BJ (cell line): ENCODE measurements around the gene HAP1. TPM values are rescaled to one million over a fixed set of nuclear protein-coding genes. Genes with fewer than 3 reads are reported as not detected.

Experiments
- CTCF ChIA-PET: fragments of 350-600 bp; formaldehyde crosslinking; extraction: SDS; loops from one replicate; lab custom pipeline; 2021; ENCODE audit warnings: antibody characterized with exemption, inconsistent platforms; lab: Yijun Ruan, JAX
- POLR2A ChIA-PET: fragments of 300-600 bp; sonication (Branson Sonifier 250); formaldehyde crosslinking; extraction: SDS; loops from one replicate; lab custom pipeline; 2021; ENCODE audit warnings: antibody characterized with exemption; lab: Charles Lee
- DNase-seq: peaks from one replicate; pipeline ENCODE4 v3.0.0-alpha.2; 2011; ENCODE audit warnings: low read depth
- H3K27me3 ChIP-seq: 2 replicates; pipeline ENCODE4 v1.6.0; 2011; ENCODE audit warnings: low read length; ENCODE audit not compliant: control insufficient read depth, insufficient read depth
- H3K36me3 ChIP-seq: 2 replicates; pipeline ENCODE4 v1.5.1; 2011; ENCODE audit warnings: low read length; ENCODE audit not compliant: control insufficient read depth, insufficient read depth
- H3K4me3 ChIP-seq: 2 replicates; pipeline ENCODE4 v1.5.1; 2011; ENCODE audit warnings: low read depth, mild to moderate bottlenecking, control low read depth, low read length
- polyA plus RNA-seq: library from polyadenylated mRNA; depleted of rRNA; stranded (reverse); fragments of >200 nt; gene quantifications from 2 replicates; pipeline ENCODE4 v1.2.3, GENCODE V29; 2011
- TF ChIP-seq, protein P1 (sequence below): IDR thresholded peaks from 2 replicates; pipeline ENCODE4 v1.5.1; 2011; ENCODE audit warnings: low read depth, mild to moderate bottlenecking, control low read depth, inconsistent platforms, low read length, moderate library complexity; ENCODE audit not compliant: insufficient read depth

The HAP1 gene
- polyA plus RNA-seq, 1 experiment = 0.10 TPM

DNA sequence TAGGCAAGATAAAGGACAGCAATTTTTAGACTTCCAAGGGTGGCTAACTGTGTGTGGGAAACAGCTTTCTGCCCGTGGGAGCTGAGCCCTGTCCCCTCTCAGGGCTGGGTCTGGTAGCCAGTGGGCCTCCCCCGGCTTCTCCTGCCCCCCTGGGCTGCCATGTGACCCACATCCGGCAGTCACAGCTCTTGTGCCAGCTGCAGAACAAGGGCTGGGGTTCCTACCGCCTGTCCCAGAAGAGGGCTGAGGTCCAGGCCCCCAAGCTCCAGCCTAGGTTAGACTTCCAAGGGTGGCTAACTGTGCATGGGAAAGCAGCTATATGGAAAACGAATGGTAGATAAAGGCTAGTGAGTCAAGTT, 16.2 kb downstream of the HAP1 start:
- 0 out of 2 replicates have a peak, but pooled peaks cover 2% of the 10 kb centered on the region for H3K27me3 ChIP-seq
- no peak for DNase-seq
- H3K36me3 ChIP-seq = no peaks in the 10 kb centered on the region
- CTCF ChIA-PET = interaction anchor here (1.0 to 2.4 kb wide), 7 partner anchors 11 to 241 kb away, joined by 3 to 13 read pairs (median 4); no protein-coding TSS in a partner anchor
- POLR2A ChIA-PET = interaction anchor here (0.6 kb wide), 1 partner anchor 30 kb away, joined by 3 read pairs; no protein-coding TSS in a partner anchor
- TF ChIP-seq, protein P1, sequence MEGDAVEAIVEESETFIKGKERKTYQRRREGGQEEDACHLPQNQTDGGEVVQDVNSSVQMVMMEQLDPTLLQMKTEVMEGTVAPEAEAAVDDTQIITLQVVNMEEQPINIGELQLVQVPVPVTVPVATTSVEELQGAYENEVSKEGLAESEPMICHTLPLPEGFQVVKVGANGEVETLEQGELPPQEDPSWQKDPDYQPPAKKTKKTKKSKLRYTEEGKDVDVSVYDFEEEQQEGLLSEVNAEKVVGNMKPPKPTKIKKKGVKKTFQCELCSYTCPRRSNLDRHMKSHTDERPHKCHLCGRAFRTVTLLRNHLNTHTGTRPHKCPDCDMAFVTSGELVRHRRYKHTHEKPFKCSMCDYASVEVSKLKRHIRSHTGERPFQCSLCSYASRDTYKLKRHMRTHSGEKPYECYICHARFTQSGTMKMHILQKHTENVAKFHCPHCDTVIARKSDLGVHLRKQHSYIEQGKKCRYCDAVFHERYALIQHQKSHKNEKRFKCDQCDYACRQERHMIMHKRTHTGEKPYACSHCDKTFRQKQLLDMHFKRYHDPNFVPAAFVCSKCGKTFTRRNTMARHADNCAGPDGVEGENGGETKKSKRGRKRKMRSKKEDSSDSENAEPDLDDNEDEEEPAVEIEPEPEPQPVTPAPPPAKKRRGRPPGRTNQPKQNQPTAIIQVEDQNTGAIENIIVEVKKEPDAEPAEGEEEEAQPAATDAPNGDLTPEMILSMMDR = no peak
- H3K4me3 ChIP-seq = no peak overlapping the region

GRCh38 chr17:41717408-41718286, 16.8 kb downstream of the HAP1 start:
- TF ChIP-seq, protein P1 = no peak
- Histone ChIP-seq H3K27me3 (0 out of 2 replicates have a peak, but pooled peaks cover 3% of the 10 kb centered on the region), H3K36me3 (no peaks in the 10 kb centered on the region), H3K4me3 (no peak overlapping the region)
- CTCF ChIA-PET = interaction anchor here (1.0 to 2.4 kb wide), 7 partner anchors 10 to 242 kb away, joined by 3 to 13 read pairs (median 4); no protein-coding TSS in a partner anchor
- POLR2A ChIA-PET = interaction anchor here (0.6 kb wide), 1 partner anchor 29 kb away, joined by 3 read pairs; no protein-coding TSS in a partner anchor
- DNase-seq = no peak

DNA sequence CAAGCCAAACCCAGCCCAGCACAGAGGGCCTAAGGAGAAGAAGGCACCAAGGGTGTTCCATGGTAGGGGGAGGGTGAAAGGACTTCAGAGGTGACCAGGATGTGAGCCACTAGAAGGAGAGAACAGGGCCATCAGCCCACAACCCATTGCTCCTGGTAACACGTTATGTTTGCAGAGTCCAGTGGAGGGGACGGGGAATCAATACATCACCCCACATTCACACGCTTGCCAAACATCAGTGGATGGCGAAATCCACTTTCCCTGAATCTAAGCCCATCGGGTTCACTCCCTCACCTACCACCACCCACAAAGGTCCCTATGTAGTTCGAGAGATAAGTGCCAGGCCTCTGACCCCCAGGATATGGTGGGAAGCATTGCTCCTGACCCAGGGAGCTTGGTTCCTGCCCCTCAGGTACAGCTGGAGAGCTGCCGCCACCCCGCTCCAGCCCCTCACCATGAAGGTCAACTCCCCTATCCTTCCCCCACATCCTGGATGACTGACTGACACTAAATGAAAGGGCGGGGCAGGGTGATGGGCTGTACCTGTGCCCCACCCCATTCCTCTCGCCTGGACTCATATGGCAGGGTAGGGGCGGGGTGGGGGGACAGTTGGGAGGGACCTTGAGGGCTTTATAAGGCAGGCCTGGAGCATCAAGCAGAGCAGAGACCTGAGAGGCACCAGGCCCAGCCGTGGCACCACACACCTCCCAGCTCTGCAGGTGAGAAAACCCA, 22.6 kb downstream of the HAP1 start, which contains the start of gene GAST:
Gene GAST, plus strand, starts transcription at position 663 of the 732 bp plus-strand sequence. CDS start 3,106 bp downstream, outside the sequence.
- TF ChIP-seq, protein P1 = no peak
- H3K36me3 ChIP-seq = no peaks in the 10 kb centered on the region
- POLR2A ChIA-PET = no interaction called here
- peaks cover 8% of the 10 kb centered on the region; the same call in 1 of the 2 replicates for H3K27me3 ChIP-seq
- CTCF ChIA-PET = interaction anchor here (1.2 kb wide), 1 partner anchor 14 kb away, joined by 3 read pairs; no protein-coding TSS in a partner anchor
- no peak for DNase-seq
- no peak within 1 kb of the TSS for H3K4me3 ChIP-seq

- ChIA-PET CTCF (interaction anchor here (0.7 to 3.1 kb wide), 2 partner anchors 12 to 16 kb away, joined by 3 to 18 read pairs; no protein-coding TSS in a partner anchor), POLR2A (no interaction called here)
- Histone ChIP-seq H3K27me3 (peaks cover 8% of the 10 kb centered on the region; the same call in 1 of the 2 replicates), H3K4me3 (no peak overlapping the region), H3K36me3 (no peaks in the 10 kb centered on the region)
- DNase-seq = no peak
- TF ChIP-seq, protein P1 = no peak
These were observed 23.9 kb downstream of the HAP1 start for GRCh38 chr17:41710472-41711090.
